ENCODE results near the gene ADGRE3. TPM values are rescaled to one million over a fixed set of nuclear protein-coding genes. Genes with fewer than 3 reads are reported as not detected.

ADGRE3 gene
- total and polyA plus RNA-seq, 2 donors (not counting 1 experiment from before 2014, with no cell fraction given), result 0.17 to 0.46 TPM

GRCh38 chr19:14686411-14686810 is 11.8 kb upstream of the ADGRE3 start:
- H3K4me1 Mint-ChIP-seq, result peaks cover 40% of the 10 kb centered on the region
- peak; percentile 80 for TF ChIP-seq CTCF (IDR thresholded peaks at IDR 0.05)
- no peak for TF ChIP-seq EZH2 (IDR thresholded peaks at IDR 0.05; ENCODE audit: borderline replicate concordance, insufficient read depth, low read depth, low read length, poor library complexity, severe bottlenecking)
- Histone ChIP-seq H3K36me3 (replicated peaks in 1 of 2; ENCODE audit: control extremely low read depth in 1 of 2, control insufficient read depth in 1 of 2, extremely low read depth in 1 of 2, insufficient read depth in 2 of 2, low read length in 1 of 2) (no peaks in the 10 kb centered on the region), H3K4me3 (ENCODE audit: control extremely low read depth in 1 of 5, extremely low read depth in 1 of 5, insufficient read depth in 1 of 5, low read depth in 2 of 5, low read length in 4 of 5) (no peak overlapping the region), H3K79me2 (ENCODE audit: control insufficient read depth, insufficient read depth, low read length) (peaks cover 7% of the 10 kb centered on the region), H3K4me1 (ENCODE audit: control insufficient read depth in 2 of 2, insufficient read depth in 2 of 2, low read length in 2 of 2) (peaks cover 34 to 35% of the 10 kb centered on the region in 2 donors), H4K20me1 (ENCODE audit: control insufficient read depth, insufficient read depth, low read length, poor library complexity, severe bottlenecking) (no peaks in the 10 kb centered on the region), H3K4me2 (replicated peaks; ENCODE audit: low read depth, low read length, poor library complexity, severe bottlenecking) (no peak overlapping the region), H3K9me3 (ENCODE audit: control extremely low read depth in 1 of 3, control insufficient read depth in 2 of 3, insufficient read depth in 1 of 3, low read length in 2 of 3) (no peaks in the 10 kb centered on the region), H2AFZ (ENCODE audit: insufficient read depth, low read depth, low read length, poor library complexity, severe bottlenecking) (no peak overlapping the region), H3K27me3 (replicated peaks in 1 of 4; ENCODE audit: control extremely low read depth in 1 of 4, control insufficient read depth in 3 of 4, insufficient read depth in 4 of 4, low read length in 3 of 4) (no peaks in the 10 kb centered on the region), H3K27ac (ENCODE audit: low read length in 2 of 2) (no peak overlapping the region), H3K9ac (ENCODE audit: low read length) (no peak overlapping the region)
- H3K9me3 Mint-ChIP-seq (ENCODE audit: insufficient read depth), result no peaks in the 10 kb centered on the region
- ChIA-PET CTCF (interaction anchor here (0.8 to 11.9 kb wide), 23 partner anchors 11 to 135 kb away, joined by 3 to 681 read pairs (median 5); partner anchors contain the start of genes ADGRE3 and NDUFB7), POLR2A (interaction anchor here (0.7 to 6.2 kb wide), 4 partner anchors 62 to 113 kb away, joined by 3 to 90 read pairs (median 3); partner anchors contain the start of genes CLEC17A and NDUFB7)
- DNase-seq (peak; percentile 63), ATAC-seq (ENCODE audit: low read depth) (no peak)
- no CpG with 5 or more reads among the region's 3 CpGs for WGBS (ENCODE audit: insufficient coverage)
- no peaks in the 10 kb centered on the region for H3K27me3 Mint-ChIP-seq
- H3K27ac Mint-ChIP-seq, result peak overlapping the region; percentile 20
- intact Hi-C loops (cut with micrococcal nuclease), result loop anchor here (1.0 to 2.0 kb wide), 3 partner anchors 72 to 112 kb away; no protein-coding TSS in a partner anchor
- no peak overlapping the region for H3K4me3 Mint-ChIP-seq

- Histone ChIP-seq H3K4me3 (ENCODE audit: control extremely low read depth in 1 of 5, extremely low read depth in 1 of 5, insufficient read depth in 1 of 5, low read depth in 2 of 5, low read length in 4 of 5) (no peak overlapping the region), H3K9ac (ENCODE audit: low read length) (no peak overlapping the region), H3K79me2 (ENCODE audit: control insufficient read depth, insufficient read depth, low read length) (no peaks in the 10 kb centered on the region), H3K27ac (ENCODE audit: low read length in 2 of 2) (no peak overlapping the region), H3K9me3 (ENCODE audit: control extremely low read depth in 1 of 3, control insufficient read depth in 2 of 3, insufficient read depth in 1 of 3, low read length in 2 of 3) (no peaks in the 10 kb centered on the region), H3K36me3 (replicated peaks in 1 of 2; ENCODE audit: control extremely low read depth in 1 of 2, control insufficient read depth in 1 of 2, extremely low read depth in 1 of 2, insufficient read depth in 2 of 2, low read length in 1 of 2) (no peaks in the 10 kb centered on the region), H3K27me3 (replicated peaks in 1 of 4; ENCODE audit: control extremely low read depth in 1 of 4, control insufficient read depth in 3 of 4, insufficient read depth in 4 of 4, low read length in 3 of 4) (no peaks in the 10 kb centered on the region), H3K4me1 (ENCODE audit: control insufficient read depth in 2 of 2, insufficient read depth in 2 of 2, low read length in 2 of 2) (peaks cover 19 to 21% of the 10 kb centered on the region in 2 donors), H2AFZ (ENCODE audit: insufficient read depth, low read depth, low read length, poor library complexity, severe bottlenecking) (no peak overlapping the region), H4K20me1 (ENCODE audit: control insufficient read depth, insufficient read depth, low read length, poor library complexity, severe bottlenecking) (no peaks in the 10 kb centered on the region), H3K4me2 (replicated peaks; ENCODE audit: low read depth, low read length, poor library complexity, severe bottlenecking) (peak overlapping the region; percentile 20)
- Mint-ChIP-seq H3K27ac (no peak overlapping the region), H3K4me3 (no peak overlapping the region), H3K4me1 (peaks cover 23% of the 10 kb centered on the region), H3K27me3 (no peaks in the 10 kb centered on the region), H3K9me3 (ENCODE audit: insufficient read depth) (no peaks in the 10 kb centered on the region)
- intact Hi-C loops (cut with micrococcal nuclease), result no loop called here
- 67% methylated on average over 1 of the region's 3 CpGs for WGBS (ENCODE audit: insufficient coverage)
- TF ChIP-seq EZH2 (IDR thresholded peaks at IDR 0.05; ENCODE audit: borderline replicate concordance, insufficient read depth, low read depth, low read length, poor library complexity, severe bottlenecking) (no peak), CTCF (IDR thresholded peaks at IDR 0.05) (no peak)
- ChIA-PET POLR2A (interaction anchor here (0.6 to 0.7 kb wide), 2 partner anchors 127 to 241 kb away, joined by 3 to 4 read pairs; no protein-coding TSS in a partner anchor), CTCF (interaction anchor here (0.6 to 11.9 kb wide), 6 partner anchors 10 to 128 kb away, joined by 3 to 681 read pairs (median 20); partner anchors contain the start of genes ADGRE3 and NDUFB7)
- peak; percentile 34 for DNase-seq
- peak; percentile 36 for ATAC-seq (ENCODE audit: low read depth)
Observed at GRCh38 chr19:14683439-14683838, 8.8 kb upstream of the ADGRE3 start.
